ENCODE results near the gene TLX2. TPM values are rescaled to one million over a fixed set of nuclear protein-coding genes. Genes with fewer than 3 reads are reported as not detected.
A peak's percentile ranks its signal among the peaks of the same experiment; 100 is the strongest.

The TLX2 gene
- total and polyA plus RNA-seq, 2 of the 13 experiments (the other 11 are each of a cell fraction or from before 2014, with no cell fraction given), result 0.05 to 0.20 TPM

GRCh38 chr2:74551942-74552913 lies 38.0 kb downstream of the TLX2 start:
- DNase-seq (ENCODE audit: low spot score), result no peak
- H3K9me3 ChIP-seq (ENCODE audit: low read length), result no peaks in the 10 kb centered on the region
- no peak for FAIRE-seq
- 63% methylated on average over 19 of the region's 21 CpGs for WGBS (ENCODE audit: low lambda C conversion rate)
- no peaks in the 10 kb centered on the region for H3K79me2 ChIP-seq (ENCODE audit: insufficient read depth, low read length)
- in situ Hi-C loops (cut with HindIII; ENCODE audit: extremely low pct_ligation_motif_present, low pct_unique_long_range_greater_than_20kb), result no loop called here
- ChIA-PET CTCF (ENCODE audit: low intra/inter-chr PET ratio, low total read pairs) (no interaction called here), POLR2A (interaction anchor here (1.7 kb wide), 1 partner anchor 45 kb away, joined by 4 read pairs; the partner anchor contains the start of gene PCGF1)
- H3K4me2 ChIP-seq (ENCODE audit: low read depth, low read length), result peak overlapping the region; percentile 92
- H2AFZ ChIP-seq (ENCODE audit: low read length), result peak overlapping the region; percentile 31
- intact Hi-C loops (cut with micrococcal nuclease; ENCODE audit: unreplicated experiment), result no loop called here
- TF ChIP-seq ZNF768 (CRISPR knock-in tag; IDR thresholded peaks at IDR 0.05), result peak; percentile 62
- TF ChIP-seq SPEN (CRISPR knock-in tag; IDR thresholded peaks at IDR 0.05; ENCODE audit: low read depth), result 0 out of 2 replicates have a peak, but pooled peaks have one; percentile 12
- no peak for TF ChIP-seq ZNF841 (CRISPR knock-in tag; IDR thresholded peaks at IDR 0.05; ENCODE audit: borderline replicate concordance)
- TF ChIP-seq ZNF501 (CRISPR knock-in tag; IDR thresholded peaks at IDR 0.05), result 0 out of 2 replicates have a peak, but pooled peaks have one; percentile 27
- H3K4me1 ChIP-seq (ENCODE audit: insufficient read depth, low read length), result peaks cover 68% of the 10 kb centered on the region
- no peaks in the 10 kb centered on the region for H4K20me1 ChIP-seq (ENCODE audit: insufficient read depth, low read length)
- BruUV-seq (replicated peaks), result no TSS peak
- H3K4me3 ChIP-seq (replicated peaks in 1 of 3; ENCODE audit: insufficient read depth in 1 of 3, low read depth in 2 of 3, low read length in 3 of 3), result peak overlapping the region in 1 of 3 experiments; percentile 62; a peak in 2 of 6 replicates
- peaks cover 2 to 21% of the 10 kb centered on the region in 2 experiments; a peak in 2 of 5 replicates for H3K27me3 ChIP-seq (ENCODE audit: control insufficient read depth in 1 of 2, insufficient read depth in 2 of 2, low read length in 2 of 2)
- H3K36me3 ChIP-seq (replicated peaks in 1 of 2; ENCODE audit: control insufficient read depth in 1 of 2, insufficient read depth in 2 of 2, low read length in 2 of 2), result no peaks in the 10 kb centered on the region
- no peak overlapping the region for H3K27ac ChIP-seq (ENCODE audit: extremely low read length, insufficient read depth, low read length)
- ATAC-seq, result no peak
- no peak overlapping the region for H3K9ac ChIP-seq (ENCODE audit: insufficient read depth, low read depth, low read length)

Data from HepG2 (cell line).